HG02642 (cell line): ENCODE measurements around the gene BNIP5.

Experiments
- ATAC-seq: cut with Tn5 transposase; IDR thresholded peaks from one replicate; pipeline ENCODE4 v1.9.1; 2021; ENCODE audit warnings: mild to moderate bottlenecking; ENCODE audit not compliant: unreplicated experiment, poor library complexity

Gene BNIP5

GRCh38 chr6:36326356-36326995 is 10.2 kb downstream of the BNIP5 start:
- ATAC-seq, result no peak

- no peak for ATAC-seq
Measured at GRCh38 chr6:36324715-36325114, 12.0 kb downstream of the BNIP5 start.

GRCh38 chr6:36324191-36324590 is 12.5 kb downstream of the BNIP5 start:
- no peak for ATAC-seq

GRCh38 chr6:36323062-36323461 is 13.6 kb downstream of the BNIP5 start:
- ATAC-seq, result no peak

GRCh38 chr6:36322591-36322990 is 14.1 kb downstream of the BNIP5 start:
- ATAC-seq, result no peak

GRCh38 chr6:36320475-36320874 is 16.2 kb downstream of the BNIP5 start:
- ATAC-seq, result no peak

- no peak for ATAC-seq
Measured at GRCh38 chr6:36319821-36320220, 16.9 kb downstream of the BNIP5 start.

GRCh38 chr6:36319436-36319762 is 17.3 kb downstream of the BNIP5 start:
- no peak for ATAC-seq

- no peak for ATAC-seq
Measured at GRCh38 chr6:36318690-36319435, 17.8 kb downstream of the BNIP5 start.

GRCh38 chr6:36317623-36318022 is 19.1 kb downstream of the BNIP5 start:
- no peak for ATAC-seq

GRCh38 chr6:36315921-36316320 is 20.8 kb downstream of the BNIP5 start:
- ATAC-seq, result no peak

GRCh38 chr6:36314221-36315014 is 22.3 kb downstream of the BNIP5 start:
- ATAC-seq, result no peak

GRCh38 chr6:36313649-36313936 is 23.1 kb downstream of the BNIP5 start:
- ATAC-seq, result no peak

- ATAC-seq, result no peak
Measured at GRCh38 chr6:36312854-36313648, 23.6 kb downstream of the BNIP5 start.

GRCh38 chr6:36309900-36310299 is 26.8 kb downstream of the BNIP5 start:
- no peak for ATAC-seq

GRCh38 chr6:36309203-36309602 is 27.5 kb downstream of the BNIP5 start:
- no peak for ATAC-seq

GRCh38 chr6:36308514-36308913 is 28.2 kb downstream of the BNIP5 start:
- no peak for ATAC-seq

GRCh38 chr6:36306375-36306774 is 30.3 kb downstream of the BNIP5 start:
- ATAC-seq, result no peak

GRCh38 chr6:36305885-36306284 is 30.8 kb downstream of the BNIP5 start:
- no peak for ATAC-seq

GRCh38 chr6:36302227-36302976 is 34.3 kb downstream of the BNIP5 start:
- ATAC-seq, result peak; percentile 80
